ENCODE measurements around the gene KCNG1.
"Not testable (repeated sequence)": the region's sequence is repeated elsewhere in the genome, so short reads cannot be mapped to it uniquely, and the experiment has no call there.

The KCNG1 gene

DNA sequence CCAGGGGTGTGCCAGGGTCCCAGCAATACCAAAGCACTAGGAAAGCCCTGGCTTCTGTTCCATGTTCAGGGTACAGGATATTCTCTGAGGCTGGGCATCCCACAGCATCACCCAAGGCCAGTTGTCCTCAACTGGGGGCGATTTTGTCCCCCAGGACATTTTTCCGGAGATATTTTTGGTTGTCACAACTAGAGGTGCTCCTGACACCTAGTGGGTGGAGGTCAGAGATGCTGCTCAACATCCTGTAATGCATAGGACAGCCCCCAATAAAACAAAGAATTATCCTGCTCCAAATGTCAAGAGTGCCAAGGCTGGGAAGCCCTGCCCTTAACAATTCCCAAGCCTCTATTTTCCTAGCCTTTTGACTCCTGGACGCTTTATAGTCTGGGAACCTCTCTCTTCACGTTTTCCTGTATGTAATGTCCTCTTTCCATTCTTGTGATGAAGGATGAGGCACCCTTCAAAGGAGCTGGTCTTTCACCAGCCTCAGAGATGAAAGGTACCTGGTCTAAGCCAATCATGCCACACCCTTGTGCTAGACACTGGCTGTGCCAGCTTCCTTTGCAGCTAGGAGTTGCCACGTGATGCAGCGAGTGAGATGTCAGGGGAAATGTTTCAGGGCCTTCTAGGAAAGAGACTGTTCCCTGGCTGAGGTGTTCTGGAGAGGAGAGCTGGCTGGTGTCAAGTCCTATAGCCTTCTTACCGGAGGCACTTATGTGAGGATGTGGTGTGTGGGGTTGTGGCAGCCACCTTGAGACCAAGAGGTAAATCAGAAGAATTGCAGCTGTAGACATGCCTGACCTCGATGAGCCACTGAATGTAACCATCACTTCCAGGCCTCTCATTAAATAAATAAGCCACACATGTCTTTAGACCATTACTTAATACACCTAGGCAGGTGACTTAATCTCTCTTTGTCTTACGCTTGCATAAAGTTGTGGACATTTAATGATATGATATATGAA lies 23.4 kb upstream of the KCNG1 start:
- no peak for DNase-seq
- H3K27me3 ChIP-seq (replicated peaks; ENCODE audit: insufficient read depth, low read length), result no peaks in the 10 kb centered on the region; the same call in 1 of the 2 replicates
- no peak overlapping the region for H2AFZ ChIP-seq (ENCODE audit: low read length)

DNA sequence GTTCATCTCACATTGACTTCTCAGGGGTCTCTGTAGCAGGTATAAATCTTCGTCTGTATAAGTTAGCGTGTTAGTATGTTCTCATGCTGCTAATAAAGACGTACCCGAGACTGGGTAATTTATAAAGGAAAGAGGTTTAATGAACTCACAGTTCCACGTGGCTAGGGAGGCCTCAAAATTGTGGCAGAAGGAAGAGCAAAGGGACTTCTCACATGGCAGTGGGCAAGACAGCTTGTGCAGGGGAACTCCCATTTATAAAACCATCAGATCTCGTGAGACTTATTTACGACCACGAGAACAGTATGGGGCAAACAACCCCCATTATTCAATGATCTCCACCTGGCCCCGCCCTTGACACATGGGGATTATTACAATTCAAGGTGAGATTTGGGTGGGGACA lies 22.6 kb upstream of the KCNG1 start:
- H3K4me1 ChIP-seq (ENCODE audit: low read length); H3K9me3 ChIP-seq (replicated peaks; ENCODE audit: insufficient read depth, low read length); H3K27me3 ChIP-seq (replicated peaks; ENCODE audit: insufficient read depth, low read length); H3K4me3 ChIP-seq (ENCODE audit: low read length); H3K9me2 ChIP-seq (replicated peaks; ENCODE audit: insufficient read depth, low read length); H3K27ac ChIP-seq (ENCODE audit: low read length); H3K79me2 ChIP-seq (ENCODE audit: low read length); H3K36me3 ChIP-seq (replicated peaks; ENCODE audit: insufficient read depth, low read length); H3K4me2 ChIP-seq (ENCODE audit: low read depth, low read length); H3F3A ChIP-seq (ENCODE audit: insufficient read depth, low read length); H4K20me1 ChIP-seq (ENCODE audit: insufficient read depth, low read length); DNase-seq; H2AFZ ChIP-seq (ENCODE audit: low read length); H3K9ac ChIP-seq (ENCODE audit: low read length): not testable (repeated sequence)

More for the DNA sequence above, 23.4 kb upstream of the KCNG1 start:
- no peaks in the 10 kb centered on the region for H3K9me2 ChIP-seq (replicated peaks; ENCODE audit: insufficient read depth, low read length)
- no peaks in the 10 kb centered on the region for H3K36me3 ChIP-seq (replicated peaks; ENCODE audit: insufficient read depth, low read length)
- no peaks in the 10 kb centered on the region for H3K4me1 ChIP-seq (ENCODE audit: low read length)
- no peaks in the 10 kb centered on the region for H4K20me1 ChIP-seq (ENCODE audit: insufficient read depth, low read length)
- H3K27ac ChIP-seq (ENCODE audit: low read length), result no peak overlapping the region
- no peak overlapping the region for H3K9ac ChIP-seq (ENCODE audit: low read length)
- H3K79me2 ChIP-seq (ENCODE audit: low read length), result no peaks in the 10 kb centered on the region
- no peak overlapping the region for H3K4me2 ChIP-seq (ENCODE audit: low read depth, low read length)
- H3F3A ChIP-seq (ENCODE audit: insufficient read depth, low read length), result no peaks in the 10 kb centered on the region
- H3K9me3 ChIP-seq (replicated peaks; ENCODE audit: insufficient read depth, low read length), result no peaks in the 10 kb centered on the region
- no peak overlapping the region for H3K4me3 ChIP-seq (ENCODE audit: low read length)
- TF ChIP-seq EZH2 (optimal IDR thresholded peaks at IDR 0.05; ENCODE audit: low read depth, low read length) (no peak), CTCF (IDR thresholded peaks at IDR 0.05; ENCODE audit: low read length) (no peak), EZH2phosphoT487 (IDR thresholded peaks at IDR 0.05; ENCODE audit: low read length) (no peak)

DNA sequence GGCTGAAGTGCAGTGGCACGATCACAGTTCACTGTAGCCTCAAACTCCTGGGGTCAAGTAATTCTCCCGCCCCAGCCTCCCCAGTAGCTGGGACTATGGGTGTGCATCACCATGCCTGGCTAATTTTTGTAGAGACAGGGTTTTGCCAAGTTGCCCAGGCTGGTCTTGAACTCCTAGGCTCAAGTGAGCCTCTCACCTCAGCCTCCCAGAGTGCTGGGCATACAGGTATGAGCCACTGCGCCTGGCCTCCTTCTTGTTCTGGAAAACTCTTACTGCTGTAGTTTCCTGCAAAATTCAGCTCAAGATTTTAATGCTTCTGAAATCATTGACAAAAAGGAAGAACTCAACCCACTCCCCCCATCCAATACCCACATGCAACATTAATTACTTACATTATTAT lies 21.9 kb upstream of the KCNG1 start:
- no peaks in the 10 kb centered on the region; the same call in 1 of the 2 replicates for H3K27me3 ChIP-seq (replicated peaks; ENCODE audit: insufficient read depth, low read length)

More for the DNA sequence above, 21.9 kb upstream of the KCNG1 start:
- H3F3A ChIP-seq (ENCODE audit: insufficient read depth, low read length), result no peaks in the 10 kb centered on the region
- TF ChIP-seq EZH2phosphoT487 (IDR thresholded peaks at IDR 0.05; ENCODE audit: low read length) (no peak), CTCF (IDR thresholded peaks at IDR 0.05; ENCODE audit: low read length) (no peak), EZH2 (optimal IDR thresholded peaks at IDR 0.05; ENCODE audit: low read depth, low read length) (no peak)
- no peak overlapping the region for H2AFZ ChIP-seq (ENCODE audit: low read length)
- H3K4me3 ChIP-seq (ENCODE audit: low read length), result no peak overlapping the region
- DNase-seq, result no peak
- H3K9me3 ChIP-seq (replicated peaks; ENCODE audit: insufficient read depth, low read length), result no peaks in the 10 kb centered on the region
- H3K4me1 ChIP-seq (ENCODE audit: low read length), result no peaks in the 10 kb centered on the region
- no peaks in the 10 kb centered on the region for H3K79me2 ChIP-seq (ENCODE audit: low read length)
- no peaks in the 10 kb centered on the region for H3K9me2 ChIP-seq (replicated peaks; ENCODE audit: insufficient read depth, low read length)
- H4K20me1 ChIP-seq (ENCODE audit: insufficient read depth, low read length), result no peaks in the 10 kb centered on the region
- no peak overlapping the region for H3K9ac ChIP-seq (ENCODE audit: low read length)
- H3K4me2 ChIP-seq (ENCODE audit: low read depth, low read length), result no peak overlapping the region
- H3K27ac ChIP-seq (ENCODE audit: low read length), result no peak overlapping the region
- H3K36me3 ChIP-seq (replicated peaks; ENCODE audit: insufficient read depth, low read length), result no peaks in the 10 kb centered on the region
